ENCODE data around the gene CALHM1.

DNA sequence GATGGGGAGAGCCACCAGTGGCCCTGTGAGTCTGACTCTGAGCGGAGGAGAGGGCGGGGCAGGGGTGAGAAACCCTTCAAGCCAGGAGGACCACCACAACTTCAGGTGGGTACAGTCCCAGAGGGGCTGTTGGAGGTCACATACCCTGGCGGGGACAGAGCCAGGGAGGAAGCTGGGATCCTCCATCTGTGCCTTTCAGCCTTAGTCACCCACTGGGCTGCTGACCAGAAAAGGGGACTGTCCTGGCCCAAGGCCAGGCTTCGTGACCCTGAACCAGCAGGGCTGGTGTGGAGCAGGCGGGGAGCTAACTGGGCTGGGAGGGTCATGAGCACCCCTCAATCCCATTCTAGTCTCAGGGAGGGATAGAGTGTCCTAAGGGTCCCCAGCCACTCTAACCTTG is 21.8 kb upstream of the CALHM1 start:
- no peak for TF ChIP-seq EP300 (IDR thresholded peaks at IDR 0.05)
- TF ChIP-seq, protein P1, sequence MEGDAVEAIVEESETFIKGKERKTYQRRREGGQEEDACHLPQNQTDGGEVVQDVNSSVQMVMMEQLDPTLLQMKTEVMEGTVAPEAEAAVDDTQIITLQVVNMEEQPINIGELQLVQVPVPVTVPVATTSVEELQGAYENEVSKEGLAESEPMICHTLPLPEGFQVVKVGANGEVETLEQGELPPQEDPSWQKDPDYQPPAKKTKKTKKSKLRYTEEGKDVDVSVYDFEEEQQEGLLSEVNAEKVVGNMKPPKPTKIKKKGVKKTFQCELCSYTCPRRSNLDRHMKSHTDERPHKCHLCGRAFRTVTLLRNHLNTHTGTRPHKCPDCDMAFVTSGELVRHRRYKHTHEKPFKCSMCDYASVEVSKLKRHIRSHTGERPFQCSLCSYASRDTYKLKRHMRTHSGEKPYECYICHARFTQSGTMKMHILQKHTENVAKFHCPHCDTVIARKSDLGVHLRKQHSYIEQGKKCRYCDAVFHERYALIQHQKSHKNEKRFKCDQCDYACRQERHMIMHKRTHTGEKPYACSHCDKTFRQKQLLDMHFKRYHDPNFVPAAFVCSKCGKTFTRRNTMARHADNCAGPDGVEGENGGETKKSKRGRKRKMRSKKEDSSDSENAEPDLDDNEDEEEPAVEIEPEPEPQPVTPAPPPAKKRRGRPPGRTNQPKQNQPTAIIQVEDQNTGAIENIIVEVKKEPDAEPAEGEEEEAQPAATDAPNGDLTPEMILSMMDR (IDR thresholded peaks at IDR 0.05) = no peak
